NCI-H2029 (cell line): ENCODE results near the gene PRRC2C.
"Not testable (repeated sequence)": the region's sequence is repeated elsewhere in the genome, so short reads cannot be mapped to it uniquely, and the experiment has no call there.

Source experiments
- DNase-seq: peaks from one replicate; lab custom pipeline; 2025; lab: John Stamatoyannopoulos, UW

PRRC2C gene

DNA sequence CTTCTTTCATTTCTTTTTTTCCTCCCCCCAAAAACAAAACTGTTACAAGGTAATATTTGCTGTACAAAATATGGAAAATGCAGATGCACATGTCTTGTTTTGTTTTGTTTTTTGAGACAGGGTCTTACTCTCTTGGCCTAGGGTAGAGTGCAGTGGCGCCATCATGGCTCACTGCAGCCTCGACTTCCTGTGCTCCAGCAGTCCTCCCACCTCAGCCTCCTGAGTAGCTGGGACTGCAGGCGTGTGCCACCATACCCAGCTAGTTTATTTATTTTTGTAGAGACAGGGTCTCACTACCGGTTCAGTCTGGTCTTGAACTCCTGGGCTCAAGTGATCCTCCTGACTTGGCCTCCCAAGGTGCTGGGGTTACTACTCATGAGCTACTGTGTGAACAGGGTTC lies 15.5 kb downstream of the PRRC2C start:
- no peak for DNase-seq

GRCh38 chr1:171501305-171502024 lies 16.1 kb downstream of the PRRC2C start:
- DNase-seq: no peak

- DNase-seq: no peak
These were observed 21.4 kb downstream of the PRRC2C start for GRCh38 chr1:171506525-171507304.

- no peak for DNase-seq
These were observed 22.1 kb downstream of the PRRC2C start for GRCh38 chr1:171507435-171507834.

DNA sequence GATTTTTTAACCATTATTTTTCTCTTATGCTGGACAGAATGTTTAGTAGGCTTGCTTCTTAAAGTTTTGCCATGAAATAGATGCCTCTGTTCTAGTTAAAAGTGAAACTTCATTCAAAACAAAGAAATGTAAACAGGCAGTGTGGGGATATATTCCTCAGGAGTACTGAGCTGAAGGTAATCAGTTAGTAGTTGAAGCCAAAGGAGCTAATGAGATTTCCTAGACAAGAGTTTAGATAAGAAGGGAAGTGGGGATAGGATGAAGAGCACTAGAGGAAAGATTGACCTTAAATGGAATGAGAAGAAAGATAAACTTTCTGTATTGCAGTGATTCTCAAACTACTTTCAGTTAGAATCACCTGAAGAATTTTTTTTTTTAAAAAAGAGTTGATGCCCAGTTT lies 23.9 kb downstream of the PRRC2C start:
- DNase-seq: no peak

DNA sequence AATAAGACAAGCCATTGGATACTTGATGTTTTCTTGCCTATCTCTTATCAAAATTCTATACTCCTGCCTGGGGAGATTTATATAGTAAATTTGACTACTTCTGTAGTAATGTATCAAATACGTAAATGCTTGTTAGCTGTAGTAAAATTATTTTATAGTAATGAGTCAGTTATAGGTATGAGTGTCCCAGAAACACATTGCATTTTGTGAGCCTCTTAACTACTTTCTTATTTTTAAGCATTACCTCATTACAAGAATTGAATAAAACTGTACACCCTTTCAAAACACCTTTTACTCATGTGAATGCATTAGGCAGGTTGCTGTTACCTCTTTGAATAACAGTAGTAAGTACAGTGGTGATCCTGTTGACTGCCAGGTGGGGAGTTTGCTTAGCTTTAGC lies 28.4 kb downstream of the PRRC2C start:
- DNase-seq: no peak

DNA sequence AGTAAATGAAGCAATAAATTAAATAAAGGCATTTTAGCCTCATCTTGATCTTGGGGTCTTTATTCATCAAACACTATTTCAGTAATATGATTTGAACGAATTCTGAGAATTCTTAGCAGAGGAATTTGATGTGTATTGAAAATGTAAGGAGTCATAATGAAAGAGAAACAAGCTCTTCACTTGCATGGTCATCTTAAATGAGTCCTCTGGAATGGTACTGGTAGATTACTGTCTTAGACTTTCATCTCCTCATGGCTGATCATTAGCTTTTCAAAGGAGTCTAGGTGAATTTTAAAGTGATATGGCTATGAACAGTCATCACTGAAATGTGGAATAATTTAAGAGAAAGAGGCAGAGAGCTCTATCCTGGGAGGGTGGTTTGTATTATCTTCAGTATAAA lies 30.0 kb downstream of the PRRC2C start:
- DNase-seq: no peak

GRCh38 chr1:171515741-171516140 lies 30.4 kb downstream of the PRRC2C start:
- no peak for DNase-seq

DNA sequence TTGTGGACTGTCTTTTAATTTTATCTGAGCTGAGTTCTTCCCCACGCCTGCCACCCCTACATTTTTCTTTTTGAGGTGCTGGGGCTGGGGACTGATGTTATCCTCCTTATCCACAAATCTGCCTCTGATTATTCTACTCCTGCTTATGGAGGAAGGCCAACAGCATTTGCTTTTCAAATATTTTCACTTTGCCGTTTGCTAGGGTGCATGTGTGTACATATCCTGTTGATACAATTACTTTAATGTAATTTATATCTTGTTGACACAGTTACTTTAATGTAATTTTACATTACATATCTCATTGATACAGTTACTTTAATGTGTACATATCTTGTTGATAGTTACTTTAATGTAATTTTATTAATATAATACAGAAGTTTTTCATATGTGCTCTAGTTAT lies 36.2 kb downstream of the PRRC2C start:
- DNase-seq: no peak

GRCh38 chr1:171530676-171531075 lies 45.3 kb downstream of the PRRC2C start:
- DNase-seq: no peak

DNA sequence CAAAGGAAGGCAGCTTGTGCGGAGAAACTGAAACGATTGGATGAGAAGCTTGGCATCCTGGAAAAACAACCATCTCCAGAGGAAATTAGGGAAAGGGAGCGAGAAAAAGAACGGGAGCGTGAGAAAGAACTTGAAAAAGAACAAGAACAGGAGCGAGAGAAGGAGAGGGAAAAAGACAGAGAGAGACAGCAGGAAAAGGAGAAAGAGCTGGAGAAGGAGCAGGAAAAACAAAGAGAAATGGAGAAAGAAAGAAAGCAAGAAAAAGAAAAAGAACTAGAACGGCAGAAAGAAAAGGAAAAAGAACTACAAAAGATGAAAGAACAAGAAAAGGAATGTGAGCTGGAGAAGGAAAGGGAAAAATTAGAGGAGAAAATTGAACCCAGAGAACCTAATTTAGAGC lies 47.2 kb downstream of the PRRC2C start:
- no peak for DNase-seq

- DNase-seq: no peak
These were observed 60.2 kb downstream of the PRRC2C start for GRCh38 chr1:171545523-171545922.

- DNase-seq: no peak
These were observed 64.7 kb downstream of the PRRC2C start for GRCh38 chr1:171550050-171550449.

- DNase-seq: not testable (repeated sequence)
These were observed 65.3 kb downstream of the PRRC2C start for GRCh38 chr1:171550598-171551100.

- not testable (repeated sequence) for DNase-seq
These were observed 68.6 kb downstream of the PRRC2C start for GRCh38 chr1:171553960-171554359.

- DNase-seq: no peak
These were observed 78.3 kb downstream of the PRRC2C start for GRCh38 chr1:171563675-171564074.

DNA sequence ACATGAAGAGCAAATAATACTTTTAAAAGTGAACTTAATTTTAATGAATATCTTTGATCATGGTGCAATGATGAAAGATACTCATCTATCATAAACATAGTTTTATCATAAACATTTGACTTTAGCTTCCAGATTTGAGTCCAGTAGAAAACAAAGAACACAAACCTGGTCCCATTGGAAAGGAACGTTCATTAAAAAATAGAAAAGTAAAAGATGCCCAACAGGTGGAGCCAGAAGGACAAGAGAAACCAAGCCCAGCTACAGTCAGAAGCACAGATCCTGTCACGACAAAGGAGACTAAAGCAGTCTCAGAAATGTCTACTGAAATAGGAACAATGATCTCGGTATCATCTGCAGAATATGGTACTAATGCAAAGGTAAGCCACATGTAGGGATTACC lies 81.1 kb downstream of the PRRC2C start:
- DNase-seq: no peak

DNA sequence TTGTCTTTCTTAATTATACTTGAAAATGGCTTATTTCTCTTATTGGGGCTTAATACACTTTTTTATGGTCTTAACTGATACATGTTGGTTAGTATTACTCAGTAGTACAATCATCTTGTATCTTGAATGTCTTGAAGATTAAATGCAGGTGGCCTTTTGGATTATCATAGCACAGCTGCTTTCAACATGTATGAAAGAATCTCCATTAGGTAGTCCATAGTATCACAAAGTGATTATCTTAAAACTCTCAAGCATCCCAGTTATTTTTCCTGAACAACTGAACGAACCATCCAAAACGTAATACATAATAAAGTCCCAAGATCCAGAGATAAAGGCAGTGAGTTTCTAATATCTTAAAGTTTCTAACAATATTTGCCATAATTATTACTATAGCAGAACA lies 85.0 kb downstream of the PRRC2C start:
- no peak for DNase-seq

DNA sequence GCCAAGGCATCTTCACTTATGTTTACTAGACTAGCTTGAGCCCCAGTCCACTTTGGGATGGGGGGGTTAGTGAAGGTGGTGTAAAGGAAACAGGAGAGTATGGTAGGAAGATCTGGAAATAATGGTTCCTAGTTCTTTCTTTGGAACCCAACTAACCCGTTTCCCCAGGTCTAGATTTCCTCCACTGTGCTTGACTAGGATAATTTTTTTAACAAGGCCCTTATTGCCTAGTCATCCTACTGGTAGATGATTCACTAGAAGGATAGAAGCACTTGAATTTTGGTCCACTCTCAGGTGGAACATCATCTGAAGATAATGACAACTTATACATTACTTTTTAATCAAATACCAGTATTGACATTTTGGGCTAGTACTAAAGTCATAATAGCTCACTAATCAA lies 90.8 kb downstream of the PRRC2C start:
- DNase-seq: no peak

- no peak for DNase-seq
These were observed 95.9 kb downstream of the PRRC2C start for GRCh38 chr1:171581226-171581625.

DNA sequence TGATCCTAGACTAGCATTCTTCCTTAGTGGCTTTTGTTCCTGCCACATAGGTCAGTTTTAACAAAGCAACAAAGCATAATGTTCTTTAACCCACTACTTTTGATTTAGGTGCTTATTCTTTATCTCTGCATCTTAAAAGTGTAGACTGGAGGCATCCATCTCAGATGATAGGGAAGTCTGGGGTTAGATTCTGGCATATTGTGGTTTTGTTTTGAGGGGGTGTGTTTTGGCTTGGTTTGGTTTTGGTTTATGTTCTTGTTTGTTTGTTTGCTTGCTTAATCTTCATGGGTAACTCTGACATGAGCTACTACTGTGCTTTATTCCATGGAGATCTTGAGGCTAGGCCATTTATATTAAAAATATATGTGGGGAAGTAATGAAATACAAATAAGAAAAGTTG lies 96.4 kb downstream of the PRRC2C start:
- no peak for DNase-seq

DNA sequence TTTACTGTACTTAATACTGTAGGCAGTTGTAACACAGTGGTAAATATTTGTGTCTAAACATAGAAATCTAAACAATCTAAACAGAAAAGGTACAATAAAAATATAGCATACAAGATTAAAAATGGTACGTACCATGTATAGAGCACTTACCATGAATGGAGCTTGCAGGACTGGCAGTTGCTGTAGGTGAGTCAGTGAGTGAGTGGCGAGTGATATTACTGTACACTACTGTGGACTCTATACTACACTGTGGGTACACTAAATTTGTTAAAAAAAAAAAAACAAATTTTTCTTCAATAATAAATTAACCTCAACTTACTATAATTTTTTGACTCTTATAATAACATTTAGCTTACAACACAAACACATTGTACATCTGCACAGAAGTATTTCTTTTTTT lies 97.3 kb downstream of the PRRC2C start:
- DNase-seq: no peak

DNA sequence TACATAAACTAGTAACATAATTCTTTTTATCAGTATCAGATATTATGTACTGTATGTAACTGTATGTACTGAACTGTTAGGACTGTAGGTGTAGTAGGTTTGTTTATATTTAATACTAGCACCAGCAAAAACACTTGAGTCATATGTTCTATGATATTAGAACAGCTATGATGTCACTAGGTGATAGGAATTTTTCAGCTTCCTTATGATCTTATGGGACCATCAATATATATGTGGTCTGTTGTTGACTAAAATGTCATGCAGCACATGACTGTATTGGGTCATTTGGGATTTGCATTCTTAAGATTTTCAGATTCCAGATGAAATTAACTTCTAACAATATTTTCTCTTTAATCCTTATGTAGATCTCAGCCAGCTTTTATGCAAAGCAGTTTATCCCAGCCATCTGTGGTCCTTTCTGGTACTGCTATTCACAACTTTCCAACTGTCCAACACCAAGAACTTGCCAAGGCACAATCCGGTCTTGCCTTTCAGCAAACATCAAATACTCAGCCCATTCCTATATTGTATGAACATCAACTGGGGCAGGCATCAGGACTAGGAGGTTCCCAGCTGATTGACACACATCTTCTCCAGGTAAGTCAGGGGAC lies 98.4 kb downstream of the PRRC2C start:
- DNase-seq: no peak
